Kidney (tissue), 14 donors: ENCODE measurements around the gene MYL4. TPM values are rescaled to one million over a fixed set of nuclear protein-coding genes. Genes with fewer than 3 reads are reported as not detected.
A peak's percentile ranks its signal among the peaks of the same experiment; 100 is the strongest.

Source experiments
- DNase-seq, 5 donors: peaks; one replicate each; pipeline ENCODE4 v3.0.0-alpha.2; 2013 to 2020
- FAIRE-seq: peaks from 2 replicates; lab custom pipeline; 2012; peaks lifted over from hg19 to GRCh38; lab: Jason Lieb, UNC
- H3K27ac ChIP-seq, 2 donors: one replicate each; pipeline ENCODE4 v1.7.0; 2013; ENCODE audit warnings: low read depth in 2 of 2, low read length in 2 of 2, inconsistent platforms in 1 of 2
- H3K27me3 ChIP-seq: one replicate; pipeline ENCODE4 v1.7.1; 2013; ENCODE audit warnings: low read length, inconsistent platforms; ENCODE audit not compliant: control insufficient read depth, insufficient read depth
- H3K36me3 ChIP-seq, 3 donors: one replicate each; pipeline versions ENCODE4 v1.7.0 to v1.7.1; 2013; ENCODE audit warnings: low read length in 3 of 3, control low read depth in 1 of 3, inconsistent platforms in 1 of 3; ENCODE audit not compliant: insufficient read depth in 3 of 3, control insufficient read depth in 2 of 3
- H3K4me1 ChIP-seq, 3 donors: one replicate each; pipeline versions ENCODE4 v1.7.0 to v1.7.1; 2013; ENCODE audit warnings: low read length in 3 of 3, inconsistent platforms in 1 of 3, low read depth in 1 of 3; ENCODE audit not compliant: control insufficient read depth in 2 of 3, insufficient read depth in 2 of 3
- H3K4me3 ChIP-seq, 3 donors: one replicate each; pipeline versions ENCODE4 v1.7.0 to v1.8.1; 2013; ENCODE audit warnings: low read length in 3 of 3, control low read depth in 1 of 3, inconsistent platforms in 1 of 3
- H3K9ac ChIP-seq, 3 donors: one replicate each; pipeline versions ENCODE4 v1.7.0 to v1.7.1; 2013; ENCODE audit warnings: low read length in 3 of 3, control low read depth in 1 of 3, inconsistent platforms in 1 of 3
- H3K9me3 ChIP-seq, 3 donors: one replicate each; pipeline versions ENCODE4 v1.7.0 to v1.7.1; 2013; ENCODE audit warnings: low read length in 3 of 3, control low read depth in 1 of 3, inconsistent platforms in 1 of 3; ENCODE audit not compliant: control insufficient read depth in 2 of 3, insufficient read depth in 1 of 3
- CTCF ChIP-seq: IDR thresholded peaks from 3 replicates; pipeline ENCODE4 v1.5.1; 2012; ENCODE audit warnings: mild to moderate bottlenecking, moderate library complexity, borderline replicate concordance; ENCODE audit not compliant: insufficient read depth; ENCODE audit errors: extremely low read depth
- intact Hi-C: fragments of 100-400 bp; cut with DNase I; formaldehyde crosslinking; loops from one replicate; pipeline ENCODE4 v1.11.1; 2022
- polyA plus RNA-seq: library from polyadenylated mRNA; stranded (reverse); fragments of 350-450 nt; fragmentation: Illumina TruSeq; extraction: RNeasy Lipid Tissue Mini Kit (QIAGEN cat#74804); gene quantifications from one replicate; pipeline ENCODE4 v1.2.3, GENCODE V29; 2014; ENCODE audit warnings: low read depth, low replicate concordance; ENCODE audit not compliant: insufficient read depth
- total RNA-seq: library from RNA; stranded (reverse); fragmentation: NEBNext Ultra II Directional; extraction: Animal tissue kit (Norgen Biotek cat#: 25700); gene quantifications from one replicate; pipeline ENCODE4 v1.2.1, GENCODE V29; 2021
- donor health status: control.
- donor health status: control.
- donor health status: control.
- donor health status: control.
- donor health status: control.
- donor health status: DM: yes; HTN: yes; CAD: no.
- donor health status: Normal renal cell carcinoma (clear cell type).

MYL4 gene
- total and polyA plus RNA-seq, 2 donors from 2014 or later = 1.0 TPM; not detected in 1

GRCh38 chr17:47189732-47190237 is 19.4 kb upstream of the MYL4 start:
- H3K9me3 ChIP-seq = no peaks in the 10 kb centered on the region
- H3K27me3 ChIP-seq = no peaks in the 10 kb centered on the region
- peak overlapping the region; percentile 56 to 88 (median 59) for H3K9ac ChIP-seq
- intact Hi-C loops = no loop called here
- peak overlapping the region in 1 of 2 donors; percentile 71 for H3K27ac ChIP-seq
- H3K4me1 ChIP-seq = peaks cover 0 to 8% (median 0%) of the 10 kb centered on the region in 3 donors
- H3K36me3 ChIP-seq = no peaks in the 10 kb centered on the region
- DNase-seq = no peak
- no peak for FAIRE-seq
- no peak for TF ChIP-seq CTCF
- H3K4me3 ChIP-seq = peak overlapping the region; percentile 73 to 93 (median 77)

GRCh38 chr17:47190243-47190642 is 18.9 kb upstream of the MYL4 start:
- H3K4me3 ChIP-seq = no peak overlapping the region
- H3K27me3 ChIP-seq = no peaks in the 10 kb centered on the region
- H3K9ac ChIP-seq = no peak overlapping the region
- intact Hi-C loops = no loop called here
- FAIRE-seq (no peak), DNase-seq (no peak)
- H3K4me1 ChIP-seq = peaks cover 0 to 8% (median 0%) of the 10 kb centered on the region in 3 donors
- H3K9me3 ChIP-seq = no peaks in the 10 kb centered on the region
- no peak overlapping the region for H3K27ac ChIP-seq
- TF ChIP-seq CTCF = no peak
- H3K36me3 ChIP-seq = no peaks in the 10 kb centered on the region

GRCh38 chr17:47190770-47191169 is 18.4 kb upstream of the MYL4 start:
- no peak for DNase-seq
- H3K27me3 ChIP-seq = no peaks in the 10 kb centered on the region
- no peak overlapping the region for H3K4me3 ChIP-seq
- no peak for TF ChIP-seq CTCF
- peaks cover 0 to 8% (median 0%) of the 10 kb centered on the region in 3 donors for H3K4me1 ChIP-seq
- no peaks in the 10 kb centered on the region for H3K9me3 ChIP-seq
- no peak for FAIRE-seq
- no peak overlapping the region for H3K27ac ChIP-seq
- intact Hi-C loops = no loop called here
- no peak overlapping the region for H3K9ac ChIP-seq
- H3K36me3 ChIP-seq = no peaks in the 10 kb centered on the region

GRCh38 chr17:47192554-47192953 is 16.6 kb upstream of the MYL4 start:
- Histone ChIP-seq H3K36me3 (no peaks in the 10 kb centered on the region), H3K27me3 (no peaks in the 10 kb centered on the region), H3K27ac (no peak overlapping the region), H3K4me1 (peaks cover 0 to 4% (median 0%) of the 10 kb centered on the region in 3 donors), H3K9ac (no peak overlapping the region), H3K9me3 (no peaks in the 10 kb centered on the region), H3K4me3 (no peak overlapping the region)
- FAIRE-seq (no peak), DNase-seq (no peak)
- no peak for TF ChIP-seq CTCF
- intact Hi-C loops = no loop called here
